ENCODE results near the gene LILRB5.
"Not testable (repeated sequence)": the region's sequence is repeated elsewhere in the genome, so short reads cannot be mapped to it uniquely, and the experiment has no call there.

The LILRB5 gene

DNA sequence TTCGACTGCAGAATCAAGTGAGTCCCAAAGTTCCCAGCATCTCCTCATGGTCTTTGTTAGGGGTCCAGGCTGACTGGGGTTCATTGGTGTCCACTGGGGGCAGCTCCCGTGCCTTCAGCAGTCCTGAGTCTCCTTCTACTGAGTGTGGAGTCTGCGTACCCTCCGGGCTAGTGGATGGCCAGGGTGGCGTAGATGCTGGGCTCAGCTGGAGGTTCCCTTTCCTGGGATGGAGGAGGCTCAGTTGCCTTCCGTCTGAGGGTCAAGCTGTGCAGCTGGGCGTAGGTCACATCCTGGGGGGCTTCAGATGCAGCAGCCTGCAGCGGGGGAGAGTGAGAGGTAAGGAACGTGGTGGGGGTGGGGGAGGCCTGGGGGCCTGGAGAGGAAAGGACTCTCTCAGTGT, 17.4 kb upstream of the LILRB5 start:
- not testable (repeated sequence) for DNase-seq

DNA sequence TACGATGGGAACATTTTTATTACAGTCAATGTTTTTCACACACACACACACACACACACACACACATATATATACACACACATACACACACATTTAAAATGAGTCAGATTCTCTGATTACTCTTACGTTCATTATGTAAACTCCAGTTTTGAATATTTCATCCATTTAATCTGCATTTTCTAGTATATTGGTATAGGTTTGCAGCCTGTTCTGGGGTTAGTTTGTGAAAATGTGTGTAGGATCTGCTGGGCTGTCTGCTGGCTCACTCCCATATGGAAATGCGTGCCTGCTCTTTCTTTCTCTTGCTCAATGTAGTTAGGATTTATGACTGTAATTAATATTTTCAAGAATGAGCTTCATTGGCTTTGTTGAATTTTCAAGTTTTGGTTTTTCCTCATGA, 16.7 kb upstream of the LILRB5 start:
- DNase-seq, result no peak

DNA sequence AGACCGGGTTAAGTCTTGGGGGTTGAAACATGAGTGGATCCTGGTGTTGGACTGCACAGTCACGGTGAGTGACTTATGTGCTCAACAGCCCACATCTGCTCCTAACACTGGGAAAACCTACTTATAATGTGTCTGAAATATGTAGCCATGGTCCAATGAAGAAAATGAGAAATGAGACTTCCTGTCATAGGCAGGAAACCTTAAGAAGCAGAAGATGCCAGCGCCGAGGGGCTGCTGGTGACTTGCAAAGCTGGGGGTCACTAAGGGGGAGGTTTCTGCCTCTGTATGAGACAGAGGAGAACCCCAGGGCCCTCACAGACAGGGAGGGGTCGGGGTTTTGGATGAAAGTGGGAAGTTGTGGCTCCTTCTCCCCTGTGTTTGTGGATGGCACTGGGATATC, 15.1 kb upstream of the LILRB5 start:
- not testable (repeated sequence) for DNase-seq

DNA sequence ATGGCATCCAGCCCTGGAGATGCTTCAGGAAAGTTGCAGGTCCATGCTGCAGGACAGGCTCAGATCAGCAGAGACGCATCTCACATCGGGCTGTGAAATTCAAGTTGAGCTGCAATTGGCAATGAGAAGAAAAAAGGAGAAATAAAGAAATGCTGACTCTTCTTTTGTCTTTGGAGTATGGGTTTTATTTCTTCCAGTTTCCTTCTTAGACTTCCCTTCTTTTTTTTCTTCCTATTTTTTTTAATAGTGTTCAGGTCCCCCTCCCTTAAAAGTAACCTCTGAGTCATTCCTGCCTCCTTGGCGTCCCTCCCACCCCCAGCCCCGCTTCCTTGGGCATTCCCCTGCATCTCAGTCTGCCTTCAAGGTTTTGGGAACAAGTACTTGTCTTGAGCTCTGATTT, 14.5 kb upstream of the LILRB5 start:
- DNase-seq, result not testable (repeated sequence)

DNA sequence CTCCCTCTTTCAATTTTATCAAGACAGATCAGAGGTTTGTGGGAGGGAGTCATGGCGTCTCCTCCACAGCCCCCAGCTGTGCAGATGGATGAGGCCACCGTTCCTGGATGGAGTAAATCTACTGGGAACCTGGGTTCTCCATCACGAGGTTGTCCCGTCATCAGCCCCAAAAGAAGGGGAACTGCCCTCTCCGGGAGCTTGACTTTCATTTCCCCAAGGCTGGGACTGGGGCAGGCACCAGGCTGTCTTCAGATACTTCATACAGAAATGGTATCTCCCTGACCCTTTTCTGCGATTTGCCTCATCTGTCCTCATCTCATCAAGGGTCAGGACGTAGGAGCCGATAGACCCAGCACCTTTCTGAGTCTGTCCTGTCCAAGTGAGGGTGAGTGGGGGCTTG, 14.0 kb upstream of the LILRB5 start:
- DNase-seq, result no peak

DNA sequence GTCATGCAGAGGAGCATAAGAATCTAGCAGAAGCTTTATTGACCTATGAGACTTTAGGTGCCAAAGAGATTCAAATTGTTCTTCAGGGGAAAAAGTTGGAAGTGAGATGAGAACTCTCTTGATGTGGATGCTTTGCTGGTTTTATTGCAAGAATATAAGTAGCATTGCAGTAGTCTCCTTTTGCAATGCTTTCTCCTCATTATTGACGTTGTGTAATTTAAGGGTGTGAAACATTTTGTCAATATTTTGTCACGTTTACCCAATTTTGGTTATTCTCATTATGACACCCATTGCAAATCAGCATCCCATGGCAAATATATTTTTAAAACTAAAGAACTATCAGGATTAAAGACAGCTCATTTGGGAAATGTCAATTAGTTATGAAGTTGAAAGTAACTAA, 11.9 kb upstream of the LILRB5 start:
- no peak for DNase-seq

DNA sequence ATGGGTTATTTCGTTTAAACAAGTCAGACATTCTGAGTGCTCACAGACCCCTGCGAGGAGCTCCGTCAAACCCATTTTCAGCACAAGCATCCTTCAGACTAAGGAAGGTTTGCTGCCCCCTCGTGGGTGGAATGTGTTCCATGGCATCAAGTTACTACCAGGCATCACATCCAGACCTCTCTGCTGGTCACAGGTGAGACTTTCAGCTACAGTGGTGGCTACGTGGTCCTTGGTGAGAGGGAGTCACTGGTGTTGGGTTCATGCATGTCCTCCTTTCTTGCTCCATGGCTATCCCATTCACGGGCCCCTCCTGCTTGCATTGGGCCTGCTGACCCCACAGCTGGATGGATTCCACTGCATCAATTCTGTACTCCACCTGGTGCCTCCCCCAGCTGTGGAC, 9.1 kb upstream of the LILRB5 start:
- DNase-seq, result peak; percentile 28

DNA sequence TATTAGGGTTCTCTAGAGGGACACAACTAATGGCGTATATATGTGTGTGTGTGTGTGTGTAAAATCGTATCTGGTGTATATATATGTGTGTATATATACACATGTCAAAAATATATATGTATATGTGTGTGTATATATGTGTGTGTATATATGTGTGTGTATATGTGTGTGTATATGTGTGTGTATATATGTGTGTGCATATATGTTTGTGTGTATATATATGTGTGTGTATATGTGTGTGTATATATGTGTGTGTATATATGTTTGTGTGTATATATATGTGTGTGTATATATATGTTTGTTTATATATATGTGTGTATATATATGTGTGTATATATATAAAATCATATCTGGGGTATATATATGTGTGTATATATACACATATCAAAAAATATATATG, 5.4 kb upstream of the LILRB5 start:
- DNase-seq, result no peak

DNA sequence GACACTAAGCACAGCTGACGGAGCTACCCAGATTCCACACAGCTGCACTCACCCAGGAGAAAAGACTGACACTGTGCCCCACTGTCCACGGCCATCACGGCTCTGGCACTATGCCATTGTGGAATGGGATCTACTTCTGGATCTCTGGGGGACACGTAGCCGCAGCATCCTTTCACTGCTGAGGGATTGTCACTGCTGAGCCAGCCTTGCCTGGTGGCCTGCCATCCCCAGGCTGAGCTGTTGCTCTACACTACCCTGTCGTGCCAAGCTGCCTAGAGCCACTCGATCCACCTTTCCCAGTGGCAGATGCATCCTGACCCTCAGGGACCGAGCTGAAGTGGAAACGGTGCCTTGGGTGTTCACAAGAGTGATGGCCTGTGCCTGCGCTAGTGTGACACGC, 5.0 kb upstream of the LILRB5 start:
- no peak for DNase-seq

DNA sequence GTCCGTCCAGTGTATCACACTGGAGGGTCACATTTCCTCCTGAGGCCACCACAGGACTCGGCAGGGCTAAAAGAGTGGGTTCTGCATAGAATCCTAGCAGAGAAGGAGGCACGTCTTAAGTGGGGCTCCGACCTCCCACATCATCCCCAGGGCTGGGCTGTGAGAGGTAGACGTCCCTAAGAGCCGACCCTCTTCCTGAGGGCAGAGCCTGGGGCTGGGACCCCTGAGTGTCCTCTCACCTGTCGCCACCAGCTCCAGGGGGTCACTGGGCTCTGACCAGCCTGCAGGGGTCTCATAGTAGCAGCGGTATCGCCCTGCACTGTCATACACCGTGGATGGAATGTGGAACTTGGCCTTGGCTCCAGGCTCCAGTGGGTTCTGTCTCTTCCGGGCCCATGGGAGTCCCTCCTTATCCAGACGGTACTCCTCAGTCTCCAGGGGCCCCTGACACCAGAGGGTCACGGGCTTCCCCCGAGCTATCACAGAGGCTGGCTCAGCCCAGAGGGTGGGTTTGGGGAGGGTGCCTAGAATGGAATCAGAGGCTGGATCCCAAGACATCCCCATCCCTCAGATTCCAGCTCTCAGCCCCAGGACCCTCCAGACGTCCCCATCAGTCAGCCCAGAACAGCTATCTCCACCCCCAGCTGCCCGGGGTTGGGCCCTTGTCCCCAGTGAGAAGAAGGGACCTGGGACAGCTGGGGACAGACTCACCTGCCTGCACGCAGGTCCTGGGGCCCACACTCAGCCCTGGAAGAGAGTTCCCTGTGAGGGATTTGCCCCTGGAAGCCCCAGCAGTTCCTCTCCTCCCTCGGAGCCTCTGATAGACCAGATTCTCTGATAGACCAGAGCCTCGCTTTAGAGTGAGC, 590 bp downstream of the LILRB5 start:
- no peak for DNase-seq

DNA sequence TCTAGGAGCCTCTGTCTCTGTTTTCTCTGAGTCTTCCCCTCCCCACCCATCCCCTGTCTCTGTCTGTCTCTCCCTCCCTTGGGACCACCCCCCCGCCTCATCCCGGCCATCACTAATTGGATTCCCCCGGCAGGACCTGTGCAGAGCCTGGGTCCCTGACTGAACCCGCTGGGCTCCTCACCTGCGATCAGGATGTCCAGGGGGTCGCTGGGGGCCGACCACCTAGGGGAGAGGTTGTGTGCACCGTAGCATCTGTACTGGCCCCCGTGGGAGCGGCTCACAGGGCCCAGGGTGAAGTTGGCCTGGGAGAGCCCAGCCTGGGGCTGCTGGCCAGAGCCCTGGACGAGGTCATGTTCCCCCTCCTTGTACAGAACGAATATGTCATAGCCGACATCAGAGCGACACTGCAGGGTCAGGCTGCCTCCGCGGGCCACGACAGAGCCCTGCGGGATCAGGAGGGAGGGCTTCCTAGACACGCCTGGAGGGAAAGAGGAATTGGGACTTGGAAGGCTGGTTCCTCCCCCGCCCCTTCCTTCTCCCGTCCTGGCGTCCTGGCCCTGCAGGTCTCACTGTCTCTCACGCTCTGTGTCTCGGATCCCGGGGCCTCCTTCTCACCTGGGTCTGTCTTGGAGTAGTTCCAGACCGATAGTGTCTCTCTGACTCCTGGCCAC, 1.8 kb downstream of the LILRB5 start:
- DNase-seq, result no peak

DNA sequence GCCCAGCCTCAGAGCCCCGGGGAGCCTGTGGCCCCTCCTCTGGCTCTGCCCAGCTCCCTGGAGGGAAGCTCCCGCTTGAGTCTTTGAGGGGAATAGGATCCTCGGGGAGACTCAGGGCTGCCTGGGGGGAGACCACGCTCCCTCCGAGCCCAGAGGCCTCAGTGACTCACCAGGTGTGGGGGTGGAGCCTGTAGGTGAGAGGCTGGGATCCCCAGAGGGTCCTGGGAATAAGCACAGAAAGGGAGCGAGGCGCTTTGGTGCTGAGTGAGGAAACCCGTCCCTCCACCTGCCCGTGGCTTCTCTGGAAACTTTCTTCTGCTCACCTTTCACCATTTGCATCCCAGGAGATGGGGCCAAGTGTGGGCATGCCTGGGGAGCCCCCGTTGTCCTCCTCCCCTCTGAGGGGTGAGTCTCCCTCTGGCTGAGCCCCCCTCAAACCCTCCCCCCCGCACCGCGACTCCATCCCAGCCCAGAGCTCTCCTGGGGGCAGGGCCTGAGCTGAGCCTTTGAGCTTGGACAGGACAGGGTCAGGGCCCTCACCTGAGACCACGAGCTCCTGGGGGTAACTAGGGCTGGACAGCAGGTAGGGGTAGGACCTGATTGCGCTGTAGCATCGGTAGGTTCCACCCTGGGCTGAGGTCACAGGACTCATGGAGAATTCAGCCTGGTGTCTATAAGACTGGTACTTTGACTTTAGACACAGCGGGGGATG, 2.7 kb downstream of the LILRB5 start:
- no peak for DNase-seq

DNA sequence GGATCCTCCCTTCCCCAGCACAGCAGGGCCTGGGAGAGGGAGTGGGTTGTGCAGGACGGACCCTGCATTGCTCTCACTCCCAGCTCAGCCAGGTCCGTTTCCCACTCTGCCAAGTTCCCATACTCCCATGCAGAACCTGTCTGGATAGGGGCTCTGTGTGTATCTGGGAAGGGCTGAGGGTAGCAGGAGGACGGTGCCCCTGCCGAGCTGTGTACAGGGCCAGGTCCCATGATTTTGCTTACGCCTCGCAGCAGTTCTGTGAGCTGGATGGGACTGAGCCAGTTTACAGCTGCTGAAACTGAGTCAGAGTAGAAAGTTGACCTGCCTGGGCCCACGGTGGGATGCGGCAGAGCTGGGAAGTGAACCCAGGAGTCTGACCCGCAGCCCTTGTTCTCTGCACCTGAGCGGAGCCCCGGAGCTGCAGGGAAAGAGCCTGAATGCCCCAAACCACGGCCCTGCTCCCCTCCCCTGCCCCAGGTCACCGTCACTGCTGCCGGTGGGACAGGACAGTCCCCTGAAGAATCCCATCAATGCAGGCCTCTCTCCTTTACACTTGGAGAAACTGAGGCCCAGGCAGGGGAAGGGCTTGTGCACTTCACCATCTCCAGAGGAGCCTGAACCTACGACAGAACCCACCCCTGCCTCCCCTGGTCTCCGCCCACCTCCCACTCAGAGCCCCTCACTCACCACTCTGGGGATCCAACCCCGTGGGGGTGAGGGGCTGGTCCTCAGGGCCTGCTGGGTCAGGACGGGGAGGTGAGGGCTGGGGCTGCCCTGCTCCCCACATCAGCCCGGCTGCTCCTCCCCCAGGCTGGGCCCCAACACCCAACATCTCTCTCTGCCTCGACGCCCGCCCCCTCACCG, 3.5 kb downstream of the LILRB5 start:
- no peak for DNase-seq

DNA sequence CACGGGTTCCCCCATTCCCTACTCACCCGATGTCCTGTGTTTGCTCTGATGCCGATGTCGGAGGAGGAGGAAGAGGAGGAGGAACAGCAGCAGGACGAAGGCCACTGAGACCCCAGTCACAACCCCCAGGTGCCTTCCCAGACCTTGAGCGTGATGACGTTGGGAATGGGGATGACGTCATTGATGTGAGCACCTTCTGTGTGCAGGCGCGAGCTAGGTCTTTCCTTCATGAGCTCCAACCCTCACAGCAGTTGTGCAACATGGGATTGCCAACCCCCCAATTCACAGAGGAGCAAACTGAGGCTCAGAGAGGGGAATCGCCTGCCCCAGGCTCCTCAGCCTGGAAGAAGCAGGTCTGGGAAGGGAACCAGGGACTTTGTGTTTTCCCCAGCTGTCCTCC, 4.2 kb downstream of the LILRB5 start:
- no peak for DNase-seq

DNA sequence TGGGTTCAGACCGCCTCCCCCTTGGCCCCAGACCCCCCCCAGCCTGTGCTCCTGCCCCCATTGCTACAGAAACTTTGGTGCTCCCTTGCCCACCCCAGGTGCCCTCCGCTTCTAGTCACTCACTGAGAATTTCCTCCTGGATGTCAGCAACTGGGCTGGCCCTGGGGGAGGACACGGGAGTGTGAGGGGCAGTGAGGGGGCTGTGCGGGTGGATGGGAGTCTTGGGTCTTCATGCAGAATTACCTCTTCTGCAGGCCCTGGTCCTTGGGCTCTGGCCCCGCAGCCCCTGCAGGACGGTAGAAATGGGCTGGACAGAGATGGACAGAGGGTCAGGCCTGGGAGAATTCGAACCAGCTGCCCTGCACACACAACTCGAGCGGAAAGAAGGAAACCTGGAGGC, 4.8 kb downstream of the LILRB5 start:
- DNase-seq, result no peak

DNA sequence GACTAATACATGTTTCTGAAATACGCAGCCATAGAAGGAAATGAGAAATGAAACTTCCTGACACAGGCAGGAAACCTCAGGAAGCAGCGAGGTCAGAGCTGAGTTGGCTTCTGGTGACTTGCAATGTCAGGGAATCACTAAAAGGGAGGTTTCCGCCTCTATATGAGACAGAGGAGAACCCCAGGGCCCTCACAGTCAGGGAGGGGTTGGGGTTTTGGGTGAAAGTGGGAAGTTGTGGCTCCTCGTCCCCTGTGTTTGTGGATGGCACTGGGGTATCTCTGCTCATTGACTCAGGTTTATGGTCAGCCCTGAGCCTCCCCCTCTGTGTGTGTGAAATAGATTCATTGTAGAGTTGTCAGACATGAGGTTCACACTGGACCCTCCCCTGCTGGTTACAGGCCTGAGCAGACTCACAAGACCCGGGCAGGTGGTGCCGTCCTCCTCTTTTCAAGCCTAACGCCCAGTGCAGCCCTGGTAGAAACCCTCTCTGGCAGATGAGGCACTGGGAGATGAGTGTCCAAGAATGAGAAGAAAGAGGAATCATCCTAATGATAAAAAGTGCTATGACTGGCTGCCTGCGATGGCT, 9.0 kb downstream of the LILRB5 start:
- DNase-seq, result no peak

DNA sequence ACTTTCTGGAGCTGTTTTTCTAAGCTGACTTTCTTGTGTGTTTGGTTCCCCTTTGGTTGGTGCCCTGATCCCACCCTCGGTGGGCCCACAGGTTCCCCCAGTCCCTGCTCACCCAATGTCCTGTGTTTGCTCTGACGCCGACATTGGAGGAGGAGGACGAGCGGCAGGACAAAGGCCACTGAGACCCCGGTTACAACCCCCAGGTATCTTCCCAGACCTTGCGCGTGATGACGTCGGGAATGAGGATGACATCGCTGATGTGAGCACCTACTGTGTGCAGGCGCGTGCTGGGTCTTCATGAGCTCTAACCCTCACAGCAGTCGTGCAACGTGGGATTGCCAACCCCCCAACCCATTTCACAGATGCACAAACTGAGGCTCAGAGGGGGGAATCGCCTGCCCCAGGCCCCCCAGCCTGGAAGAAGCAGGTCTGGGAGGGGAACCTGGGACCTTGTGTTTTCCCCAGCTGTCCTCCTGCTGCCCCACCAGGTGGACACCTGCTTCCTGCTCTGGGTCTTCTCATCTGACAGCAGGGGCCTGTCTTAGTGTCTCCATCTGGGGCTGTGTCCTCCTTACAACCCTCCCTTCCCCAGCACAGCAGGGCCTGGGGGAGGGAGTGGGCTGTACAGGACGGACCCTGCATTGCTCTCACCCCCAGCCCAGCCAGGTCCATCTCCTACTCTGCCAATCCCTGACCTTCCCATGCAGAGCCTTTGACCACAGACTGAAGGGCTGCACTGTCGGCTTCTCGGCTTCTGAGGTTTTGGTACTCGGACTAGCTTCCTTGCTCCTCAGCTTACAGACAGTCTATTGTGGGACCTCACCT, 9.8 kb downstream of the LILRB5 start:
- no peak for DNase-seq

DNA sequence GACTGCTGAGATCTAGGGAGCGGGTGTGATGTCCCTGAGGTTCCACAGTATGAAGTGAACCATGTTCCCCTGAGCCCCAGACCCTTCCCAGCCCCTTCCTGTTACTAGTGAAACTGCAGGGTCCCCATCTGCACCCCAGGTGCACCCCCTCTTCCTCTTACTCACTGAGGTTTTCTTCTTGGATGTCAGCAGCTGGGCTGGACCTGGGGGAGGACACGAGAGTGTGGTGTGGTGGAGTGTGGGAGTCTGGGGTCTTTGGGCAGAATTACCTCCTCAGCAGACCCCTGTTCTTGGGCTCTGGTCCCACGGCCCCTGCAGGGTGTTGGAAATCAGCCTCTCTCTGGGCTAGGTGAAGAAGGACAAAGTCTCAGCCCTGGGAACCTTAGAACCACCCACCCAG, 11.1 kb downstream of the LILRB5 start:
- no peak for DNase-seq

DNA sequence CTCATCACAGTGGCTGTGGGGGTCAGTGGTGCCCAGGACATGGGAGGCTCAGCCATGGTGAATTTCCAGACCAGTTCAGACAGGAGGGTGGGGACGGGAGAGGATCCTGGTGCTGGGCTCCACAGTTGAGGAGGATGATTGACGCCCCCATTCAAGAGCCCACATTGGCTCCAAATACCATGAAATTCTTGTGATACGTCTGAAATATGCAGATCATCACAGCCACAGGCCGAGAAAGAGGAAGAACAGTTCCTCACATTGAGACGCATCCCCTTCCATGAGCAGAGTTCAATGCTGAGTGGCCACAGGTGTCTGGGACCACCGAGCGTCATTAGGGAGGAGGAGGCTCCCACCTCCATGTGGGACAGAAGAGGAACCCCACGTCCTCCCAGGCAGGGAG, 13.3 kb downstream of the LILRB5 start:
- DNase-seq, result not testable (repeated sequence)

DNA sequence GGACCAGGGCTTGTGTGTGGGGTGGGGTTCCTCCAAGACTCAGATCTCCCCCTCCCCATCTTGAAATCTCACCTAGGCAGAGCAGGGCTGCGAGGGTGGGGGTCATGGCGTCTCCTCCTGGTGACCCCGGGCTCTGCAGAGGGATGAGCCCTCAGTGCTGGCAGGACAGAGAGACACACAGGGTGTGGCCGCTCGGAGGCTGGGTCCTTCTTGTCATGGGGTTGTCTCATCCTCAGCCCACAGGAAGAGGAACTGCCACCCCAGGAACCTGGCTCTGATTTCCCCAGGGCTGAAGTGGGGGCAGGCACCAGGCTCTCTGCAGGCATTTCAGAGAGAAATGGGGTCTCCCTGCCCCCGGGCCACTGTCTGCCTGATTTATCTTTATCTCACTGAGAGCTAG, 14.4 kb downstream of the LILRB5 start, which contains the start of gene LILRA6:
Gene LILRA6 (minus strand): TSS at position 145 of the 400 bp plus-strand sequence.
- DNase-seq, result not testable (repeated sequence)

DNA sequence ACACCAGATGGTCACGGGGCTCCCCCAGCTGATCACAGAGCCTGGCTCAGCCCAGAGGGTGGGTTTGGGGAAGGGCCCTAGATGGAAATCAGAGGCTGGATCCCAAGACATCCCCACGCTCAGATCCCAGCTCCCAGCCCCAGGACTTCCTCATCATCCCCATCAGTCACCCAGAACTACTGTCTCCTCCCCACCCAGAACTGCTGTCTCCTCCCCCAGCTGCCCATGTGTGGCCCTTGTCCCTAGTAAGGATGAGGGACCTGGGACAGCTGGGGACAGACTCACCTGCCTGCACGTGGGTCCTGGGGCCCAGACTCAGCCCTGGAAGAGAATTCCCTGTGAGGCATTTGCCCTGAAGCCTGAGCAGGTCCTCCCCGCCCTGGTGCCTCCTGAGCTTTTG, 14.8 kb downstream of the LILRB5 start:
- not testable (repeated sequence) for DNase-seq

All from COR-L47 (cell line).